Stimulated activated CD8-positive, alpha-beta memory T cell treated with anti-CD3 and anti-CD28 coated beads, Interleukin-12 subunit alpha, Interleukin-12 subunit beta, amount 100 ng/mL, for 24 hours (primary cell): ENCODE measurements around the gene HEBP2.
"Not testable (repeated sequence)": the region's sequence is repeated elsewhere in the genome, so short reads cannot be mapped to it uniquely, and the experiment has no call there.

Source experiments
- DNase-seq: peaks from one replicate; pipeline ENCODE4 v3.0.0-alpha.2; 2020; ENCODE audit errors: extremely low read depth

Gene HEBP2

GRCh38 chr6:138403801-138404665 lies at the start of gene HEBP2:
HEBP2 (plus strand) TSS chr6:138404223; CDS start chr6:138404496, 273 bp downstream.
- DNase-seq: peak; percentile 76

- no peak for DNase-seq
Observed at GRCh38 chr6:138357928-138358327, 46.1 kb upstream of the HEBP2 start.

- DNase-seq: not testable (repeated sequence)
Observed at GRCh38 chr6:138368684-138369083, 35.3 kb upstream of the HEBP2 start.

- no peak for DNase-seq
Observed at GRCh38 chr6:138370631-138371451, 33.2 kb upstream of the HEBP2 start.

GRCh38 chr6:138371452-138371711 lies 32.6 kb upstream of the HEBP2 start:
- no peak for DNase-seq

- DNase-seq: no peak
Observed at GRCh38 chr6:138371720-138372119, 32.3 kb upstream of the HEBP2 start.

- DNase-seq: no peak
Observed at GRCh38 chr6:138372711-138373463, 31.1 kb upstream of the HEBP2 start.

GRCh38 chr6:138374230-138374629 lies 29.8 kb upstream of the HEBP2 start:
- DNase-seq: no peak

GRCh38 chr6:138374815-138375214 lies 29.2 kb upstream of the HEBP2 start:
- DNase-seq: no peak

- no peak for DNase-seq
Observed at GRCh38 chr6:138377042-138377441, 27.0 kb upstream of the HEBP2 start.

GRCh38 chr6:138377844-138378243 lies 26.2 kb upstream of the HEBP2 start, which contains the start of gene SMIM28:
SMIM28 (plus strand) TSS chr6:138377905; CDS start chr6:138378073, 168 bp downstream.
- DNase-seq: no peak

- DNase-seq: no peak
Observed at GRCh38 chr6:138378463-138378862, 25.6 kb upstream of the HEBP2 start.

- no peak for DNase-seq
Observed at GRCh38 chr6:138382498-138383265, 21.3 kb upstream of the HEBP2 start.

- DNase-seq: no peak
Observed at GRCh38 chr6:138383776-138384175, 20.2 kb upstream of the HEBP2 start.

GRCh38 chr6:138386897-138387296 lies 17.1 kb upstream of the HEBP2 start:
- DNase-seq: no peak

- no peak for DNase-seq
Observed at GRCh38 chr6:138387577-138388368, 16.2 kb upstream of the HEBP2 start.

- no peak for DNase-seq
Observed at GRCh38 chr6:138389551-138389950, 14.5 kb upstream of the HEBP2 start.

GRCh38 chr6:138393871-138394783 lies 9.9 kb upstream of the HEBP2 start:
- DNase-seq: no peak

- DNase-seq: no peak
Observed at GRCh38 chr6:138396709-138397108, 7.3 kb upstream of the HEBP2 start.
